Testis (tissue), 2 donors: Measurements from ENCODE around the gene PCDHB12.

ENCODE experiments used
- POLR2A ChIP-seq: fragments of 450-650 bp; IDR thresholded peaks from one replicate; pipeline ENCODE4 v1.6.1; 2017; ENCODE audit warnings: antibody characterized with exemption, mild to moderate bottlenecking, moderate library complexity
- TF ChIP-seq, protein P1 (sequence below), 3 experiments: fragments of 450-650 bp in 2 of 3; fragments of 200-600 bp in 1 of 3; sonication (generic) in 1 of 3; IDR thresholded peaks; one replicate each; pipeline ENCODE4 v1.5.1; 2016 to 2019; ENCODE audit warnings: antibody characterized with exemption in 3 of 3, mild to moderate bottlenecking in 2 of 3, moderate library complexity in 1 of 3

DNA sequence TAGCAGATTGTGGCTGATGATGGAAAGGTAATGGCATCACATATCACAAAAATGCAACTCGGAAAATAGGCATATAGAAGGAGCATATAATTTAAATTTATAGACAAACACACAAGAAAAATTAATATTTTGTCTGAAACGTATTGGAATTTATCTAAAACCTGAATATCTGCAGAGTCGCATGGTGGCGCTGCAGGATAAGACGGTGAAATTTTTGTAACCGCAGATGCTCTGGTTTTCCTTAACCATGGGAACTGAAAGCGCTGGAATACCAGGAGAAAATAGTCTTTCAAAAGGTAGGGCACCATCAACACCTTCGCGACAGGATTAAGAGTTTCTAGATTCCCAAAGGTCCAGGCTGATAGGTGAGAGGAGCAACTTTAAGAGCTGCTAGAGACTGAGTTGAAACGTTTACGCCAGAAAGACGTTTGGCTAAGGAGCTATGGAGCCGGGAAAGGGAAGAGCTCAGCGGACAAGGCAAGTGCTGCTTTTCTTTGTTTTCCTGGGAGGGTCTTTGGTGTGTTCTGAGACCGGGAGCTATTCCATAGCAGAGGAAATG lies 25.7 kb downstream of the PCDHB12 start:
- TF ChIP-seq, protein P1, sequence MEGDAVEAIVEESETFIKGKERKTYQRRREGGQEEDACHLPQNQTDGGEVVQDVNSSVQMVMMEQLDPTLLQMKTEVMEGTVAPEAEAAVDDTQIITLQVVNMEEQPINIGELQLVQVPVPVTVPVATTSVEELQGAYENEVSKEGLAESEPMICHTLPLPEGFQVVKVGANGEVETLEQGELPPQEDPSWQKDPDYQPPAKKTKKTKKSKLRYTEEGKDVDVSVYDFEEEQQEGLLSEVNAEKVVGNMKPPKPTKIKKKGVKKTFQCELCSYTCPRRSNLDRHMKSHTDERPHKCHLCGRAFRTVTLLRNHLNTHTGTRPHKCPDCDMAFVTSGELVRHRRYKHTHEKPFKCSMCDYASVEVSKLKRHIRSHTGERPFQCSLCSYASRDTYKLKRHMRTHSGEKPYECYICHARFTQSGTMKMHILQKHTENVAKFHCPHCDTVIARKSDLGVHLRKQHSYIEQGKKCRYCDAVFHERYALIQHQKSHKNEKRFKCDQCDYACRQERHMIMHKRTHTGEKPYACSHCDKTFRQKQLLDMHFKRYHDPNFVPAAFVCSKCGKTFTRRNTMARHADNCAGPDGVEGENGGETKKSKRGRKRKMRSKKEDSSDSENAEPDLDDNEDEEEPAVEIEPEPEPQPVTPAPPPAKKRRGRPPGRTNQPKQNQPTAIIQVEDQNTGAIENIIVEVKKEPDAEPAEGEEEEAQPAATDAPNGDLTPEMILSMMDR (IDR thresholded peaks at IDR 0.05), result peak; percentile 38 to 65 (median 56)
- no peak for TF ChIP-seq POLR2A
